Stomach (tissue), 9 donors: ENCODE results near the gene DMTF1. TPM values are rescaled to one million over a fixed set of nuclear protein-coding genes. Genes with fewer than 3 reads are reported as not detected.

ENCODE experiments used
- DNase-seq, 2 donors: peaks; one replicate each; pipeline versions ENCODE4 v3.0.0 to v3.0.0-alpha.2; 2013 to 2019
- H3K27ac ChIP-seq, 5 donors: fragments of 200-600 bp in 4 of 5; sonication (generic) in 4 of 5; one replicate each; pipeline ENCODE4 v1.5.1; 2013 to 2019; ENCODE audit warnings: mild to moderate bottlenecking in 1 of 5, moderate library complexity in 1 of 5
- H3K27me3 ChIP-seq, 3 donors: fragments of 200-600 bp; sonication (generic); one replicate each; pipeline ENCODE4 v1.5.1; 2017 to 2019; ENCODE audit warnings: mixed run types in 1 of 3
- H3K36me3 ChIP-seq, 4 donors: fragments of 200-600 bp; sonication (generic); 1 replicate in 3 of 4; 2 replicates in 1 of 4; pipeline ENCODE4 v1.5.1; 2016 to 2019
- H3K4me1 ChIP-seq, 4 donors: fragments of 200-600 bp; sonication (generic); one replicate each; pipeline ENCODE4 v1.5.1; 2016 to 2019
- H3K4me3 ChIP-seq, 4 donors: fragments of 200-600 bp; sonication (generic) in 3 of 4; one replicate each; pipeline ENCODE4 v1.5.1; 2016 to 2019; ENCODE audit warnings: mild to moderate bottlenecking in 1 of 4
- H3K9me3 ChIP-seq, 4 donors: fragments of 200-600 bp; sonication (generic); one replicate each; pipeline ENCODE4 v1.5.1; 2016 to 2019
- EP300 ChIP-seq: sonication (generic); formaldehyde crosslinking; IDR thresholded peaks from one replicate; pipeline ENCODE4 v1.6.1; 2017; ENCODE audit warnings: antibody characterized with exemption
- POLR2A ChIP-seq, 4 donors: fragments of 450-650 bp; IDR thresholded peaks; one replicate each; pipeline ENCODE4 v1.6.1; 2016; ENCODE audit warnings: antibody characterized with exemption in 4 of 4, control low read depth in 2 of 4, mild to moderate bottlenecking in 1 of 4, moderate library complexity in 1 of 4
- POLR2AphosphoS5 ChIP-seq, 3 donors: sonication (generic); formaldehyde crosslinking; IDR thresholded peaks; one replicate each; pipeline ENCODE4 v1.6.1; 2016; ENCODE audit warnings: antibody characterized with exemption in 3 of 3
- WGBS, 5 donors: extraction: QIAGEN DNeasy Blood & Tissue Kit in 3 of 5; methylation state at CpG; one replicate each; pipeline versions ENCODE4 v1.1.5 to v1.1.7; 2013 to 2018; 5-methylcytosine and 5-hydroxymethylcytosine counted together
- intact Hi-C: fragments of 100-400 bp; cut with DNase I; formaldehyde crosslinking; loops from one replicate; pipeline ENCODE4 v1.15.1; 2023; ENCODE audit warnings: low total_unique reads
- polyA plus RNA-seq, 3 donors: library from polyadenylated mRNA; stranded (reverse); fragments of 200-250 nt; gene quantifications; one replicate each; pipeline ENCODE4 v1.2.3, GENCODE V29; 2013
- total RNA-seq, 5 donors: library from RNA; depleted of rRNA; stranded (reverse); fragments of >200 nt; gene quantifications; one replicate each; pipeline versions ENCODE4 v1.1.0 to v1.2.3, GENCODE V29; 2014 to 2016
- TF ChIP-seq, protein P1 (sequence below), 7 experiments: fragments of 450-650 bp in 4 of 7; fragments of 200-600 bp in 3 of 7; sonication (generic) in 3 of 7; IDR thresholded peaks; one replicate each; pipeline ENCODE4 v1.5.1; 2016 to 2019; ENCODE audit warnings: antibody characterized with exemption in 7 of 7, control low read depth in 2 of 7, mild to moderate bottlenecking in 1 of 7
- donor health status: healthy with polysubstance abuse.
- donor health status: Bipolar disorder and iron deficiency.
- donor health status: healthy.

Gene DMTF1
- total and polyA plus RNA-seq, 8 donors, result 10.5 to 233 (median 70.8) TPM

DNA sequence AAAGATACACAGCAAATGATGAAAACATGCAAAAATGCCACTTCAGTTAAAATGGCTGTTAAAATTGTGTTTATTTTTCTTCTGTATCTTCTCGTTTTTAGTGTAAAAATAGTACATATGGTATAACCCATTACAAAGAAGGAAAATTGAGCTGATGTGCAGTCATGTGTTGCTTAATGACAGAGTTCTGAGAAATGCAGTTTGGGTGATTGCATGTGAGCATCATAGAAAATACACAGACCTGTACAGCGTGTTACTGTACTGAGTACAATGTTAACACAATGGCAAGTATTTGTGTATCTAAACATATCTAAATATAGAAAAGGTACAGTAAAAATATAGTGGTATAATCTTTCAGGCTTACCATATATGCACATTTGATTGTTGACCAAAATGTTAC lies 7.3 kb downstream of the DMTF1 start:
- no peak overlapping the region for H3K4me3 ChIP-seq
- H3K27ac ChIP-seq, result no peak overlapping the region
- H3K36me3 ChIP-seq, result peaks cover 0 to 16% (median 14%) of the 10 kb centered on the region in 4 donors
- intact Hi-C loops, result no loop called here
- TF ChIP-seq, protein P1, sequence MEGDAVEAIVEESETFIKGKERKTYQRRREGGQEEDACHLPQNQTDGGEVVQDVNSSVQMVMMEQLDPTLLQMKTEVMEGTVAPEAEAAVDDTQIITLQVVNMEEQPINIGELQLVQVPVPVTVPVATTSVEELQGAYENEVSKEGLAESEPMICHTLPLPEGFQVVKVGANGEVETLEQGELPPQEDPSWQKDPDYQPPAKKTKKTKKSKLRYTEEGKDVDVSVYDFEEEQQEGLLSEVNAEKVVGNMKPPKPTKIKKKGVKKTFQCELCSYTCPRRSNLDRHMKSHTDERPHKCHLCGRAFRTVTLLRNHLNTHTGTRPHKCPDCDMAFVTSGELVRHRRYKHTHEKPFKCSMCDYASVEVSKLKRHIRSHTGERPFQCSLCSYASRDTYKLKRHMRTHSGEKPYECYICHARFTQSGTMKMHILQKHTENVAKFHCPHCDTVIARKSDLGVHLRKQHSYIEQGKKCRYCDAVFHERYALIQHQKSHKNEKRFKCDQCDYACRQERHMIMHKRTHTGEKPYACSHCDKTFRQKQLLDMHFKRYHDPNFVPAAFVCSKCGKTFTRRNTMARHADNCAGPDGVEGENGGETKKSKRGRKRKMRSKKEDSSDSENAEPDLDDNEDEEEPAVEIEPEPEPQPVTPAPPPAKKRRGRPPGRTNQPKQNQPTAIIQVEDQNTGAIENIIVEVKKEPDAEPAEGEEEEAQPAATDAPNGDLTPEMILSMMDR (IDR thresholded peaks at IDR 0.05), result no peak
- TF ChIP-seq POLR2AphosphoS5 (IDR thresholded peaks at IDR 0.05), result no peak
- no peak for TF ChIP-seq POLR2A (IDR thresholded peaks at IDR 0.05)
- TF ChIP-seq EP300, result no peak
- 59 to 70% (median 65%) methylated on average over 2 of the region's 2 CpGs for WGBS, 5 donors
- no peaks in the 10 kb centered on the region for H3K27me3 ChIP-seq
- no peak for DNase-seq
- no peaks in the 10 kb centered on the region for H3K9me3 ChIP-seq
- H3K4me1 ChIP-seq, result peaks cover 18 to 52% (median 35%) of the 10 kb centered on the region in 4 donors

DNA sequence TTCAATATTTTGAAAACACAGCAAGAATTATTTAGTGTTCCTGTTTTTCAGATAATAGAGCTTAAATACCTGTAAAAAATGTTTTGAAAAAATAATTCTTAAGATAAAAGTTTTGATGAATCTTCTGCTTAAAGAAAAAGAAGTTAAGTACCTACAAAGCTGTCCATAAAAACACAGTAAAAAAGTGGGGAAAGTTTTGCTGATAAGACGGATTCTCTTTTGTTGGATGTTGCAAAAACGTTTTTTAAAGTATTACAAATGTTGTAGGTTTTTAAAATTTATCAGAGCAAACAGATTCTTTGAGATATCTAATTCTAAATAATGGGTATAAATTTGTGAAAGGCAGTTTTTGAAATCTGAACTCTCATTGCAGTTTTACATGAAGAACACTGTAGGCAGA lies 12.2 kb downstream of the DMTF1 start:
- Histone ChIP-seq H3K27ac (no peak overlapping the region), H3K4me1 (peaks cover 0 to 9% (median 3%) of the 10 kb centered on the region in 4 donors), H3K36me3 (peaks cover 13 to 65% (median 62%) of the 10 kb centered on the region in 4 donors), H3K4me3 (no peak overlapping the region), H3K9me3 (no peaks in the 10 kb centered on the region), H3K27me3 (no peaks in the 10 kb centered on the region)
- TF ChIP-seq, protein P1 (IDR thresholded peaks at IDR 0.05), result no peak
- no peak for TF ChIP-seq POLR2AphosphoS5 (IDR thresholded peaks at IDR 0.05)
- no peak for TF ChIP-seq EP300
- no peak for TF ChIP-seq POLR2A (IDR thresholded peaks at IDR 0.05)
- intact Hi-C loops, result loop anchor here (10.0 kb wide), 1 partner anchor 60 kb away; no protein-coding TSS in a partner anchor
- WGBS, 5 donors, result 69 to 80% (median 74%) methylated on average over 2 of the region's 2 CpGs
- DNase-seq, result no peak

DNA sequence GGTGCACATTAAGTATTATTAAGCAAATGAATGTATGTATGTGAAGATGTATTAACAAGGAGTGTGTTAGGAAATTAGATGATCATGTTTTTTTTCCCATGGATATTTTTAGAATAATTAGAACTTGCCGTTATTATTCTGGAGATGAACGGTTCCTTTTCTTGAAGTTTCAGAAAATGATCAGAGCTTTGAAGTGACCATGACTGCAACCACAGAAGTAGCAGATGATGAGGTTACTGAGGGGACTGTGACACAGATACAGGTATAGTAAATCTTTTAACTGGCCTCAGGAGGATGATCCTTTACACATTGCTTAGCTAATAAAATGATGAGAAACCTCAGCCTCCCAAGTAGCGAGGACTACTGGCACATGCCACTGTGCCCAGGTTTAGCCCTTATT lies 18.6 kb downstream of the DMTF1 start:
- Histone ChIP-seq H3K9me3 (no peaks in the 10 kb centered on the region), H3K27ac (no peak overlapping the region), H3K36me3 (peaks cover 53 to 100% (median 100%) of the 10 kb centered on the region in 4 donors), H3K27me3 (no peaks in the 10 kb centered on the region), H3K4me1 (no peaks in the 10 kb centered on the region), H3K4me3 (no peak overlapping the region)
- no peak for TF ChIP-seq EP300
- intact Hi-C loops, result no loop called here
- DNase-seq, result no peak
- WGBS, 5 donors, result 92 to 96% (median 93%) methylated on average over 3 of the region's 3 CpGs

DNA sequence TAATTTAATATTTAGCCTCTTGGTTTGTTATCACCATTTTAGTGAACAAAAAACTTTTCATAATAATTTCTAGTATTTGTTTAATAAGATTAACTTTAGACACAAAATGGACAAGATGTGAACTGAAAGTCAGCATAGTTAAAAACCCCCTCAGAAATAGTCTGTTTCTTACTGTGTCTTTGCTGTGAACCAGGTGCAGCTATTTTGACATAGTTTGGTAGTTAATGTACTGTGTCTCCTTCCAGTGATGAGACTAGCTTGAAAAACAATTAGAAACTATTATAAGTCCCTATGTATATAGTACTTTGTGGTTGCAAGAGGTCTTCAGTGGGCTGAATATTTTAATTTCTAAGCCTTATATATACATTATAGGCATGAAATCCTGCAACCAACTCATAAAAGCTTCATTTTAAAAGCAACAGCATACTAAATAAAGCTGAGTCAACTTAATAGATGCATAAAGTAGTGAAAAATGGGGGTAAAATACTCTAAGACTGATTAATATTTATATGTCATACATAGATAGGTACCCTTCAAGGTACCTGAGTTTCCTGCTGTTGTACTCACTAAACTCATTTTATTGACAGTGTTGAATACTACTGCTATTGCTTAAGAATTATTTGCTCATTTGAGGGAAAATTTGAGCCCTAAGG lies 19.2 kb downstream of the DMTF1 start:
- H3K4me1 ChIP-seq, result no peaks in the 10 kb centered on the region
- DNase-seq, result no peak
- intact Hi-C loops, result no loop called here
- no peaks in the 10 kb centered on the region for H3K27me3 ChIP-seq
- no peak overlapping the region for H3K4me3 ChIP-seq
- no peaks in the 10 kb centered on the region for H3K9me3 ChIP-seq
- TF ChIP-seq EP300 (no peak), POLR2A (IDR thresholded peaks at IDR 0.05) (no peak), POLR2AphosphoS5 (IDR thresholded peaks at IDR 0.05) (no peak)
- TF ChIP-seq, protein P1 (IDR thresholded peaks at IDR 0.05), result no peak
- peaks cover 52 to 100% (median 100%) of the 10 kb centered on the region in 4 donors for H3K36me3 ChIP-seq
- no peak overlapping the region for H3K27ac ChIP-seq

DNA sequence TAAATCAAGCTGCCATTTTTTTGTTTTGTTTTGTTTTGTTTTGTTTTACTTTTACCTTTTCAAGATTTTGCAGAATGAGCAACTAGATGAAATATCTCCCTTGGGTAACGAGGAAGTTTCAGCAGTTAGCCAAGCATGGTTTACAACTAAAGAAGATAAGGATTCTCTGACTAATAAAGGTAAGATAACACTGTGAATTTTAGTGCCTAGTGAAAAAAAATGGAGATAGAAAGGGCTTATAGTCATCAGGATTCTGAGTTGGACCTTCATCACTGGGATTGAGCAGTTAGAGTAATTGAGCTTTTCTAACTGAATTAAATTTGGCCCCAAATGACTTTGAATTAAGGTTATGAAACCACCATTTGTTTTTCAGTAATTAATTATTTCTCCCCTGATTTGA lies 21.2 kb downstream of the DMTF1 start:
- peaks cover 43 to 98% (median 94%) of the 10 kb centered on the region in 4 donors for H3K36me3 ChIP-seq
- no peak overlapping the region for H3K27ac ChIP-seq
- WGBS, 5 donors, result 72 to 77% (median 74%) methylated on average over 1 of the region's 1 CpG
- no peaks in the 10 kb centered on the region for H3K27me3 ChIP-seq
- H3K9me3 ChIP-seq, result no peaks in the 10 kb centered on the region
- DNase-seq, result no peak
- peaks cover 0 to 5% (median 0%) of the 10 kb centered on the region in 4 donors for H3K4me1 ChIP-seq
- intact Hi-C loops, result no loop called here
- TF ChIP-seq POLR2AphosphoS5 (IDR thresholded peaks at IDR 0.05) (no peak), EP300 (no peak), POLR2A (IDR thresholded peaks at IDR 0.05) (no peak)
- TF ChIP-seq, protein P1 (IDR thresholded peaks at IDR 0.05), result no peak
- no peak overlapping the region for H3K4me3 ChIP-seq
